CD4-positive, alpha-beta T cell treated with Interleukin-4 for 4 hours (primary cell): ENCODE data around the gene KLHL42.
A peak's percentile ranks its signal among the peaks of the same experiment; 100 is the strongest.
"Not testable (repeated sequence)": the region's sequence is repeated elsewhere in the genome, so short reads cannot be mapped to it uniquely, and the experiment has no call there.

ENCODE experiments used
- DNase-seq: peaks from one replicate; pipeline ENCODE4 v3.0.0-alpha.2; 2020

KLHL42 gene

DNA sequence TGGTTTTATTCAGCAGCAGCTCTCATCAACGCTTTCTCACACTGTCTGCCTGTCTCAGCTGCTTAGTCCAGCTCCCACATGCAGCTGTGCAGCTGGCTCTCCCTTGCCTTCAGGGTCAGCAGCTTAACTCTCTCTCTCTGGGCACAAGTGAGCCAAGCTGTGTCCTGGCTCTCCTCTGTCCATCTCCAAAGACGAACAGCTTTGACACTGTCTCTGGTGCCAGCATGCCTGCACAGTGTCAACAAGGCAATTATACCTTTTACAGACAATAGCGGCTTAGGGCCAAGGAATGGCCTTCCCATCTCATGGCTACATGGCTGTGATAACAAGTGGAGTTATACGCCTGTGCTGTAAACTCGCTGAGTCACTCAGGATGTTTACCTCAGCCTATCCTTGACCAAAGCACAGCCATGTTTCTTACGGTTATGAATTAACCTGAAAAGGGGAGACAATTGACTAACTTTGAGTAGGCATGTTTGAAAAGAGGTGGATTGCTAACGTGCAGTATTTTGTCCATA lies 38.4 kb downstream of the KLHL42 start:
- DNase-seq = no peak

DNA sequence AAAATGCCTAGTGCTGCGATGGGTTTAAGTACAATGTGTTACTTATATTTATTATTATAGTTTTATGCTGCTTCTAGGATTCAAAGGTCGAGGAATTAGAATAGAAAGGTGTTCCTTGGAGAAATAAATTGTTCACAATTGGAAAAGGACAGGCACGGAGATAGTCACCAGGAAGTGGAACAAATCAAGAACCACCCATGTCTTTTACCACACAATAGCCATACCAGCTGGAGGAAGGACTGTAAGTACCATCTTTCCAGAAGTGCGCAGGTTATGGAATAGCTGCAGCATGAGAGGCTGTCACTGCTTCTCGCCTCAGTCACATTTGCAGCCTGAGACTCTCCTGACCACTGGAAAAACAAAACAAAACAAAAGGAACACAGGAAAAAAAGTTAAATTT lies 40.5 kb downstream of the KLHL42 start:
- DNase-seq = no peak

DNA sequence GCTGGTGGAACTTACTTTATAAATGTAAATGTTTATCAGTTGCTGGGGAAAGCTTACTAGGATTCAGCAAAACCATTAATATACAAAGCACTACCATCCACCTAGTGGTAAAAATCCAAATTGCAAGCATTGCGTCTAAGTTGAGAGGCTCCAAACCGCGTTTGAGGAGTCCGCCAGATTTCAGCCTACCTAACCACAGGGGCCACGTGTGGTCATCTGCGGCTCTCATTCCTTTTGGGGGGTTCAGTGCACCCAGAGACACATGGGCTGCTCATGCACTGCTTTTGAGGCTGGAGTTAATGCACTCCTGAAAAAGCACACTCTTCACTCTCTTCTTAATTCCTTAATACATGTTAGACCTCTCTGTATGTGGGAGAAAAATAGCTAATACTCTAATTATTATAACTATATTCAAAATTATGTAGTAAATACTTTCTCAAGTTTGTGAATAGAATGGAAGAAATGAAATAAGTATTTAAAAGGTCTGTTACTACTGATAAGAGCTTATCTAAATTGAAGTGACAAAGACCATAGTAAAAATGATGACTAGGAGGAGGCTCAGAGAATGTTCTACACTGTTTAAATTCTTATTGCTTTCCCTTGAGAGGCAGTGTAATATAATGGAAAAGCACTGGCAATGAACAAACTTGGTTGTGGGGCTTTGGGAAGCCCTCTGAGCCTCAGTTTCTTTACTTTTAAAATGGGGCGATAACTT lies 41.4 kb downstream of the KLHL42 start:
- DNase-seq = peak; percentile 80

GRCh38 chr12:27822076-27822712 lies 42.2 kb downstream of the KLHL42 start:
- peak; percentile 90 for DNase-seq

DNA sequence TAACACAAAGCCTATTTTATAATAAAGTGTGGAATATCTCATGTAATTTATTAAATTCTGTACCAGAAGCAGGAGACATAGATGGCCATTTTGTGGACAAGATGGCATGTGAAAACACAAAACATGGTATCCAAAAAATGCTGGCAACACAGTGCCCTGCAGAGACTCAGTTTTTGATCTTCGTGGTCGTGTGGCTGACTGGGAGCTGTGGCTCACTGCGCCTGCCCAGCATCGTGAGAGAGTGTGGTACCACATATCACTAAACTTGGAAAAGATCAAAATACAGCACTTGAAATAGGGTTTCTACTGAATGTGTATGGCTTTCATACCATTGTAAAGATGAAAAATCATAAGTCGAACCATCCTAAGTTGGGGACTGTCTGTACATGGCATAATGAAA lies 43.0 kb downstream of the KLHL42 start:
- DNase-seq = no peak

- DNase-seq = no peak
These were observed 44.3 kb downstream of the KLHL42 start for GRCh38 chr12:27824126-27824842.

DNA sequence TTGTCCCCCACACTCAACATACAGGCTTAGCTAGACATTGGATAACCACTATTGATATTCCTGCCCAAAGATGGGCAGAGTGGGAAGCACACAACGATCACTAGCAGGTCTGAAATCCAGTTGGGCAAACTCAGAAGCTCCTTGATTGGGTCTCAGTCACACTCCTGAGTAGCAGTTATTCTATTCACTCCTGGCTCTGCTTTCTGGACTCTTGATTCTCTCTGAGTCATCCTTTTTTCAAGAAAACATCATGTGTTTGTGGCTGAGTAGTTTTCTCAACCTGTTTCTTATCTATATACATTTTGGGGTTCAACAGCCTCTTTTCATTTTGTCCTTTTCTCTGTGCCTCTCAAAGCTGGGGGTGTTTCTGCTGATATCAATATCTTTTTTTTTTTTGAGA lies 46.0 kb downstream of the KLHL42 start:
- no peak for DNase-seq

DNA sequence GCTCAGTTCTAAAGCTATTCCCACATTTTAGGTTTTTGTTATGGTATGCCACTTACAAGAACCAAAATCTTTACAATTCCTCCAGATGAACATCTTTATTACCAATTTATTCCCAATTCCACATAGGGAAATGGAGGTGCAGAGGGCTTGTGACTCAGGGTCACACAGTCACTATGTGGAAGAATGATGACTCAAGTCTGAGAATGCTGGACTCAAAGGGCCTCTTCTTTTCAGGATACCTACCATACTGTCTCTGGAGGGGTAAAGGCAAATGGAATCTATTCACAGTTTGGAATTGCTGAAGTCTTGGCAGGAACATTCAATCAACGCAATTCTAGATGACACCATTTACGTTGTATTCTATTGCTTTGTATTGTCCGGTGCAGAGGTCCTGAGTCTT lies 48.2 kb downstream of the KLHL42 start:
- no peak for DNase-seq

DNA sequence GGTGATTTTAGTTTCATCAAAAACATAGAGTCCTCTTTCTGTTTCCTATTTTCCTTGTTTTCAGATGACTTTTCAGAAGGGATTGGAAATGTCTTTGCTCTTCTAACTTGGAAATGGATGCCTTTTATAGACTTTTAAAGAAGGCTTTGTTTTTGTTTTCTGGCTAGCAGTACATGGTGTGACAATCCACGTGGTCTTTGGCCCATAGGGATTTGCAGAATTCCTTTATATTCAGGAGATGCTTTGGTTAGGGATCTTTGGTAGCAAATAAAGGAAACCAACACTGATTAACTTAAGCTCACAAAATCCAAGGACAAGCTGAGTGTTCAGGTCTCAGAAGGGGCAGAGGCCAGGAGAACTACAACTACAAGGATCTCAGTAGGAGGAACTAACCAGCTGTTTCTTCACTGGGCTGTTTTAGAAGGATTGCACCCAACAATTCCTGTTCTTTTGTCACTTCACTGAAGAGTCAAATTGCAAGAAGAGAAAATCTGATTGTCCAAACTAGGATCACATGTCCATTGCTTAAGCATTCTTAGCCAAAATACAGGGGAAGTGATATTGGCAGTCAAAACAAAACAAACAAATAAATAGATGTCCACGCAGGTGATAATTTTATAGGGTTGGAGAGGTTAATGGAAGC lies 58.6 kb downstream of the KLHL42 start:
- DNase-seq = no peak

GRCh38 chr12:27840229-27840999 lies 60.4 kb downstream of the KLHL42 start:
- no peak for DNase-seq

GRCh38 chr12:27841392-27841882 lies 61.4 kb downstream of the KLHL42 start:
- no peak for DNase-seq

GRCh38 chr12:27843714-27844245 lies 63.7 kb downstream of the KLHL42 start:
- DNase-seq = no peak

- DNase-seq = no peak
These were observed 64.5 kb downstream of the KLHL42 start for GRCh38 chr12:27844366-27845090.

DNA sequence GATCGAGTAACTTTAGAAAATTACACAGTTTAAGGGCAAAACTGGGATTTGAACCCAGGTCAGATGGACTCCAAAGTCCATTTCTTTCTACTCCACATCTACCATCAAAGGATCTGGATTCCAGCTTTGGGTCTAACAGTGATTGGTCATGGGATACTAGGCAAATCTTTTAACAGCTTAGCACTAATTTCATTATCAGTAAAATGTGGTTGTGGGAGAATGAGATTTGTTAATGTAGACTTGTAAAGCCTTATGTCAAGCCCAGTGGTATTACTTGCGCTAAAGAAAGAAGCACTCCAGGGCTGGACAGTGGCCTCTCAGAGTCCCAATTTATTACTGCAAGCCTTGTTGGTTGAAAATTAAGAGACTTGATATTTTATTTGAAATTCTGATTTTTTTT lies 65.2 kb downstream of the KLHL42 start:
- DNase-seq = no peak

- DNase-seq = not testable (repeated sequence)
These were observed 65.7 kb downstream of the KLHL42 start for GRCh38 chr12:27845706-27846105.

DNA sequence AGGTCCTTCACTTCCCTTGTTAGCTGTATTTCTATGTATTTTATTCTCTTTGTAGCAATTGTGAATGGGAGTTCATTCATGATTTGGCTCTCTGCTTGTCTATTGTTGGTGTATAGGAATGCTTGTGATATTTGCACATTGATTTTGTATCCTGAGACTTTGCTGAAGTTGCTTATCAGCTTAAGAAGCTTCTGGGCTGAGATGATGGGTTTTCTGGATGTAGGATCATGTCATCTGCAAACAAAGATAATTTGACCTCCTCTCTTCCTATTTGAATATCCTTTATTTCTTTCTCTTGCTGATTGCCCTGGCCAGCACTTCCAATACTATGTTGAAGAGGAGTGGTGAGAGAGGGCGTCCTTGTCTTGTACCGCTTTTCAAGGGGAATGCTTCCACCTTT lies 67.3 kb downstream of the KLHL42 start:
- not testable (repeated sequence) for DNase-seq

DNA sequence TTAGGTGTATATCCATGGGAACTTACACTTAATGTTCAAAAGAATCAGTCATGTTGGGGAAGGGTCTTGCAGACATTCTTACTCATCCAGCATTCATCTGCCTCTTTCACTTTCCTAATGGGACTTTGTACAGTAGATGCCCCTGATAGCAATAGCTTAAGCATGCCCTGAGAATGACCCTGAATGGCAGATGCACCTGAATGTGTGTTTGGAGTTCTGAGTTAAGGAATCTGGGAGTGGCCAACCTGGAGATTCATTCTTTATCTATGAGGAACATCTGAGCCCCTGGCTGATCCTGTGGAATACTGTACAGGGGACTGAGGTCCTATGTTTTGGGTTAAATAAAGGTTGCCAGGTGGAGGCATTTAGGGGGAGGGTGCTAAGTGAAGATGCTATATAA lies 71.3 kb downstream of the KLHL42 start:
- no peak for DNase-seq

GRCh38 chr12:27852117-27852516 lies 72.1 kb downstream of the KLHL42 start:
- DNase-seq = no peak
